Ovary (tissue), 9 donors: ENCODE measurements around the gene MICU2. TPM values are rescaled to one million over a fixed set of nuclear protein-coding genes. Genes with fewer than 3 reads are reported as not detected.

Source experiments
- DNase-seq, 5 donors: peaks; one replicate each; pipeline ENCODE4 v3.0.0-alpha.2; 2019 to 2020
- H3K27ac ChIP-seq, 2 donors: fragments of 200-600 bp; one replicate each; pipeline versions ENCODE4 v1.5.1 to v1.8.0; 2019 to 2022
- H3K27me3 ChIP-seq: fragments of 200-600 bp; one replicate; pipeline ENCODE4 v1.8.0; 2022
- H3K36me3 ChIP-seq: fragments of 200-600 bp; sonication (generic); one replicate; pipeline ENCODE4 v1.5.1; 2019
- H3K4me1 ChIP-seq: one replicate; pipeline ENCODE4 v1.8.1; 2013; ENCODE audit warnings: mild to moderate bottlenecking, moderate library complexity; ENCODE audit not compliant: insufficient read depth
- H3K4me3 ChIP-seq: fragments of 200-600 bp; sonication (generic); one replicate; pipeline ENCODE4 v1.5.1; 2017
- H3K9me3 ChIP-seq, 2 donors: fragments of 200-600 bp in 1 of 2; sonication (generic) in 1 of 2; one replicate each; pipeline versions ENCODE4 v1.5.1 to v1.8.1; 2013 to 2019; ENCODE audit warnings: mild to moderate bottlenecking in 1 of 2, moderate library complexity in 1 of 2
- EP300 ChIP-seq: sonication (generic); formaldehyde crosslinking; IDR thresholded peaks from one replicate; pipeline ENCODE4 v1.6.1; 2017; ENCODE audit warnings: antibody characterized with exemption
- POLR2A ChIP-seq: fragments of 450-650 bp; IDR thresholded peaks from one replicate; pipeline ENCODE4 v1.6.1; 2017; ENCODE audit warnings: antibody characterized with exemption, mild to moderate bottlenecking, moderate library complexity
- WGBS, 3 donors: extraction: QIAGEN DNeasy Blood & Tissue Kit in 1 of 3; methylation state at CpG; one replicate each; pipeline versions ENCODE4 v1.1.5 to v1.1.7; 2013 to 2017; 5-methylcytosine and 5-hydroxymethylcytosine counted together
- intact Hi-C, 4 donors: fragments of 100-400 bp; cut with DNase I; formaldehyde crosslinking; loops; one replicate each; pipeline versions ENCODE4 v1.11.0 to v1.15.1; 2022 to 2023
- polyA plus RNA-seq, 2 donors: library from polyadenylated mRNA; stranded (reverse); fragments of 200-250 nt in 1 of 2; fragments of 350-450 nt in 1 of 2; fragmentation: Illumina TruSeq in 1 of 2; extraction: RNeasy Lipid Tissue Mini Kit (QIAGEN cat#74804) in 1 of 2; gene quantifications; one replicate each; pipeline ENCODE4 v1.2.3, GENCODE V29; 2013 to 2014
- total RNA-seq, 7 donors: library from RNA; depleted of rRNA in 2 of 7; stranded (reverse); fragments of >200 nt in 2 of 7; fragmentation: NEBNext Ultra II Directional in 3 of 7; extraction: Animal tissue kit (Norgen Biotek cat#: 25700) in 3 of 7; gene quantifications; one replicate each; pipeline versions ENCODE4 v1.1.0 to v1.2.4, GENCODE V29; 2016 to 2023
- TF ChIP-seq, protein P1 (sequence below), 3 donors: fragments of 450-650 bp in 2 of 3; fragments of 200-600 bp in 1 of 3; IDR thresholded peaks; one replicate each; pipeline versions ENCODE4 v1.5.1 to v1.8.0; 2016 to 2022; ENCODE audit warnings: antibody characterized with exemption in 3 of 3, mild to moderate bottlenecking in 1 of 3
- donor health status: DM: no; HTN: no; CAD: no; lungs with moderate emphysema.
- donor health status: DM: no; HTN: no; CAD: no.
- donor health status: Bipolar disorder and iron deficiency.
- donor health status: DM: yes; HTN: yes; CAD: no.
- donor health status: DM: no; HTN: no; CAD: no.
- donor health status: DM: yes; HTN: yes; CAD: no.

Gene MICU2
- total and polyA plus RNA-seq, 9 donors = 23.2 to 82.1 (median 31.4) TPM

DNA sequence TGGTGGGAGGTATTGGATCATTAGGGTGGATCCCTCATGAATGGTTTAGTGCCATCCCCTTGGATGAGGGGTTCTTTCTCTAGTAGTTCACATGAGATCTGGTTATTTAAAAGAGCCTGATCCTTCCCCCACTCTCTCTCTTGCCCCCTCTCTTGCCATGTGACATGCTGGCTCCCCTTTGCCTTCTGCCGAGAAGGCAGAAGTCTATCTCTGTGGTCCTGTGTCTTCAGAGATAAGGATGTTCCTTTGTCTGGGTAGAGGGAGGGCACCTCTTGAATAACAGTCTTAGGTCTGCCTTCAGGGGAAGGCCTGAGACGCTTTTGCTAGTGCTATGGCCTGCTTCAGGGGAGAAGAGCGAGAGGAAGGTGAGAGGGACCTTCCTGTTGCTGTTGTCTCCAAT, 142.8 kb downstream of the MICU2 start:
- Histone ChIP-seq H3K4me3 (no peak overlapping the region), H3K36me3 (no peaks in the 10 kb centered on the region), H3K9me3 (no peaks in the 10 kb centered on the region), H3K4me1 (no peaks in the 10 kb centered on the region), H3K27me3 (no peaks in the 10 kb centered on the region), H3K27ac (no peak overlapping the region)
- 77 to 92% (median 83%) methylated on average over 3 of the region's 3 CpGs for WGBS, 3 donors
- intact Hi-C loops = loop anchor here in 1 of 4 donors (5.0 kb wide), 1 partner anchor 164 kb away; no protein-coding TSS in a partner anchor
- DNase-seq = no peak
- no peak for TF ChIP-seq POLR2A
- TF ChIP-seq EP300 = no peak
- TF ChIP-seq, protein P1, sequence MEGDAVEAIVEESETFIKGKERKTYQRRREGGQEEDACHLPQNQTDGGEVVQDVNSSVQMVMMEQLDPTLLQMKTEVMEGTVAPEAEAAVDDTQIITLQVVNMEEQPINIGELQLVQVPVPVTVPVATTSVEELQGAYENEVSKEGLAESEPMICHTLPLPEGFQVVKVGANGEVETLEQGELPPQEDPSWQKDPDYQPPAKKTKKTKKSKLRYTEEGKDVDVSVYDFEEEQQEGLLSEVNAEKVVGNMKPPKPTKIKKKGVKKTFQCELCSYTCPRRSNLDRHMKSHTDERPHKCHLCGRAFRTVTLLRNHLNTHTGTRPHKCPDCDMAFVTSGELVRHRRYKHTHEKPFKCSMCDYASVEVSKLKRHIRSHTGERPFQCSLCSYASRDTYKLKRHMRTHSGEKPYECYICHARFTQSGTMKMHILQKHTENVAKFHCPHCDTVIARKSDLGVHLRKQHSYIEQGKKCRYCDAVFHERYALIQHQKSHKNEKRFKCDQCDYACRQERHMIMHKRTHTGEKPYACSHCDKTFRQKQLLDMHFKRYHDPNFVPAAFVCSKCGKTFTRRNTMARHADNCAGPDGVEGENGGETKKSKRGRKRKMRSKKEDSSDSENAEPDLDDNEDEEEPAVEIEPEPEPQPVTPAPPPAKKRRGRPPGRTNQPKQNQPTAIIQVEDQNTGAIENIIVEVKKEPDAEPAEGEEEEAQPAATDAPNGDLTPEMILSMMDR (IDR thresholded peaks at IDR 0.05) = no peak

DNA sequence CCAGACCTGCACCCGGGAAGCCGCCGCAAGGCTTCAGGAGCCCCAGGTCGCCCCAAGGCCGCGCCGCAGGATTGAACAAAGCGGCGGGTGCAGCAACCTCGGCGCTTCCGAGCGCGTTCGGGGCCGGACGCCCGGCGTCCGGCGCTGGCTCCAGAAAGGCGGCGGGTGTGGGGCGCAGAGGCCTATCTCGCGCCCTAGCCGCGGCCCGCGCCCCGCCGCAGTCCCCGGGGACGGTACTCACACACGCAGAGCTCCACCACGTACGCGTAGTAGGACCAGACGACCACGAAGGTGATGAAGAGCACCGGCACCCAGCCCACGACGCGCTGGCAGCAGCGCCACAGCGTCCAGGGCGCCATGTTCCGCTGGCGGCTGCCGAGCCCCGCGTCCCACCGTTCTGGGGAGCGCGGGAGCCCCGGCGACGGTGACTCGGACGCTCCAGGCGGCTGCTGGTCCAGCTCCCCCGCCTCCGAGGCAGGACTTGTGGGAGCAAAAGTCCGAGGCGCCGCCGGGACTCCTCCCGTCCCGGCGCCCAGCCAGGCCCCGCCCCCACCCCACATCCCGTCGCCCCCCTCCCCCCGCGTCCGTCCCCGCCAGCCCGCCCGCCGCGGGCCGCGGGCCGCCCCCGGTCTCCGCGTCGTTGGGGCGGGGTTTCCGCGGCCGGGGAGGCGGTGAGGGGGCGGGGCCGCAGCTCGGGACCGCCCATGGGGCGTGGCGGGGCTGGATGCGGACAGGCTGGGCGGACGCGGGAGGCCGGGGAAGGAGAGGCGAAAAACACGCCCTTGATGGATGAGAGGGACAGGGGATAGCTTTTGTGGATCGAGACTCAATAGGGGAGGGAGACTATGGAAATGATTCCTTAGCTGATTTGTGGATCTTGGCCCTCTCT, 144.9 kb downstream of the MICU2 start, which contains the start of gene ZDHHC20:
TSS of gene ZDHHC20 (minus strand) at position 491 of the 889 bp plus-strand sequence. CDS start at position 359, 132 bp downstream.
- Histone ChIP-seq H3K9me3 (no peaks in the 10 kb centered on the region), H3K4me3 (peak within 1 kb of the TSS; percentile 98), H3K4me1 (no peaks in the 10 kb centered on the region), H3K27ac (peak within 1 kb of the TSS; percentile 67 to 84), H3K36me3 (no peaks in the 10 kb centered on the region), H3K27me3 (no peaks in the 10 kb centered on the region)
- intact Hi-C loops = no loop called here
- WGBS, 3 donors = 0 to 1% (median 0%) methylated on average over 86 to 106 of the region's 107 CpGs
- DNase-seq = peak; percentile 83 to 98 (median 94)
- peak; percentile 47 for TF ChIP-seq POLR2A
- TF ChIP-seq EP300 = no peak

DNA sequence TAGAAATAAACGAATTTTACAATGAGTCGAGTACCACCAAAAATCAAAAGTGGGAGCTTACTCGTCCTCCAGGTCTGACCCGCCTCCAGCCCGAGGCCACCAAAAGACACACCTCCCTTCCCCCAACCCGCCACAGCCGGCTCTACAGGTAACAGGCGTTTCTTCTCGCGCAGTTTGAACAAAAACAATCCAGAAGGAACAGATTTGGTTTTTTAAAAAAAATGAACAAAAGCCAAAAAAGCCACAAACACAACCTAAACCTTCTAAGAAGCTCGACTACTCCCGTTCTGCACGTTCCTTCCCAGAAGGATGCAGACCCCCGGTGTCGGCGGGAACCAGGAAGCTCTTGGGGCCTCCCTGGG, 145.5 kb downstream of the MICU2 start:
- intact Hi-C loops = no loop called here
- peak overlapping the region; percentile 67 to 84 for H3K27ac ChIP-seq
- no peaks in the 10 kb centered on the region for H3K9me3 ChIP-seq
- no peaks in the 10 kb centered on the region for H3K4me1 ChIP-seq
- H3K36me3 ChIP-seq = no peaks in the 10 kb centered on the region
- peak overlapping the region; percentile 98 for H3K4me3 ChIP-seq
- TF ChIP-seq POLR2A (no peak), EP300 (no peak)
- TF ChIP-seq, protein P1 (IDR thresholded peaks at IDR 0.05) = no peak
- WGBS, 3 donors = 0 to 1% (median 0%) methylated on average over 16 of the region's 16 CpGs
- H3K27me3 ChIP-seq = no peaks in the 10 kb centered on the region
- peak; percentile 19 to 47 (median 45) for DNase-seq

DNA sequence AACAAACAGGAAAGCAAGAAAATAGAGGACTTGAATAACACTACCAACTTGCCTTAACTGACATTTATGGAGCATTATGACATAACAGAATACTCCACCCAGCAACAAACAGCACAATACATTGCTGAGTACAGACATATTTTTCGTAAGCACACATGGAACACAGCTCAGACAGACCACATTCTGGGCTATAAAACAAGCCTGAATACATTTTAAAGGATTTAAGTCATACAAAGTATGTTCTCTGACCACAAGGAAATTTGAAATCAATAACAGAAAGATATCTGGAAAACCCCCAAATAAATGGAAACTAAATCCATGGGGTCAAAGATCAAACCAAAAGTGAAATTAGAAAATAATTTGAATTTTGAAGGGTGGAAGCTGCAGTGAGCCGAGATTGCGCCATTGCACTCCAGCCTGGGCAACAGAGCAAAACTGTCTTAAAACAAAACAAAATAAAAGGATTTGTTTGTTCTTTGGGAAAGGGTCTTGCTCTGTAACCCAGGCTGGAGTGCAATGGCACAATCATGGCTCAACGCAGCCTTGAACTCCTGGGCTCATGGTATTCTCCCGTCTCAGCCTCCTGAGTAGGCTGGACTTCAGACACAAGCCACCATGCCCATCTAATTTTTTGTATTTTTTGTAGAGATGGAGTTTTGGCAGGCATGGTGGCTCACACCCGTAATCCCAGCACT, 150.4 kb downstream of the MICU2 start:
- 90 to 98% (median 90%) methylated on average over 6 of the region's 6 CpGs for WGBS, 3 donors

More for the DNA sequence above, 150.4 kb downstream of the MICU2 start:
- no peak for DNase-seq
- TF ChIP-seq, protein P1 (IDR thresholded peaks at IDR 0.05) = no peak
- TF ChIP-seq POLR2A (no peak), EP300 (no peak)
- Histone ChIP-seq H3K27me3 (no peaks in the 10 kb centered on the region), H3K27ac (no peak overlapping the region), H3K4me3 (no peak overlapping the region), H3K36me3 (no peaks in the 10 kb centered on the region), H3K9me3 (no peaks in the 10 kb centered on the region), H3K4me1 (no peaks in the 10 kb centered on the region)
- intact Hi-C loops = no loop called here
